Neural crest cell (in vitro differentiated cells): Measurements from ENCODE around the gene KIF3A. TPM values are rescaled to one million over a fixed set of nuclear protein-coding genes. Genes with fewer than 3 reads are reported as not detected.

Experiments
- DNase-seq: peaks from one replicate; pipeline ENCODE4 v3.0.0; 2021; ENCODE audit warnings: low read depth, mixed read lengths, low spot score
- H3K27ac Mint-ChIP-seq: one replicate; pipeline ENCODE4 v1.8.0; 2021; ENCODE audit warnings: mild to moderate bottlenecking, mixed read lengths; ENCODE audit not compliant: unreplicated experiment
- H3K27me3 Mint-ChIP-seq: 2 replicates; pipeline ENCODE4 v1.8.0; 2021; ENCODE audit warnings: low read depth, mild to moderate bottlenecking, mixed read lengths
- H3K36me3 Mint-ChIP-seq: 2 replicates; pipeline ENCODE4 v1.8.0; 2021; ENCODE audit warnings: low read depth, mild to moderate bottlenecking, mixed read lengths
- H3K4me1 Mint-ChIP-seq: 2 replicates; pipeline ENCODE4 v1.8.0; 2021; ENCODE audit warnings: mixed read lengths
- H3K4me3 Mint-ChIP-seq: one replicate; pipeline ENCODE4 v1.8.0; 2021; ENCODE audit warnings: mild to moderate bottlenecking, mixed read lengths
- H3K9me3 Mint-ChIP-seq: 2 replicates; pipeline ENCODE4 v1.8.0; 2021; ENCODE audit warnings: mixed read lengths
- total RNA-seq: library from RNA; stranded (reverse); gene quantifications from 2 replicates; pipeline ENCODE4 v1.2.1, GENCODE V29; 2021
- TF ChIP-seq, protein P1 (sequence below): fragments of 200-600 bp; sonication (generic); conservative IDR thresholded peaks from 2 replicates; pipeline ENCODE4 v1.5.0; 2021; ENCODE audit warnings: antibody characterized with exemption, mild to moderate bottlenecking

Gene KIF3A
- total RNA-seq, 1 donor from 2014 or later = 23.8 TPM

DNA sequence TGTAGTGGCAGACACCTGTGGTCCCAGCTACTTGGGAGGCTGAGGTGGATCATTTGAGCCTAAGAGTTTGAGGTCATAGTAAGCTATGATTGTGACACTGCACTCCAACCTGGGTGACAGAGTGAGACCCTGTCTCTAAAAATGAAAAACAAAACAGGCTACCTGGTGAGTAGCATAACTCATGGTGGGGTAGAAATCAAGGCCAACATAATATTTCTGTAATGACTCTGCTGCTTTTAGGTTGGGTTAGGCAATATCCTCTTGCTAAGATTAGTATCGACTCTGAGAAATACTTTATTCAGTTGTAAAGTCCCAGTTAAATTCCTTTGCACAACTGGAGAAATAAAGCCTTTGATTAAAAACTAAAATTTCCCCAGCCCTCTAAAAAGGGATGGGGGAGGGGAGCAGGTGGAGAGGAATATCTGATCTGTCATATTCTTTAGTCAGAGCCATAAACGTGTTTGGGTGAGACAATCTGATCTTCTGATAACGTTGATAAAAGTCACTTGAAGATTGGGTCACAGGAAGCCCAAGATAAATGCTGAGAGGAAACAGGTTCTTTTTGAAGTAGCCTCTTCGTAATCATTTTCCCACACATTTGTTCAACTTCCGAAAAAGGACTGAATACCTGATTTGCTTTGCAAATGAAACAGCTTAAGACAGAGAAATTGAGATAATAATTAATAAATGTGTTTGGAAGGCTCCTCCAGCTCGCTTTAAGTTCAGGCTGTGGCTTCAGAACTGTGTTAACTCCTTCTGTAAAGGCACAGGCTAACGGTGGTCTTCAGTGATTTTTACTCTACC, 48.6 kb downstream of the KIF3A start:
- H3K4me3 Mint-ChIP-seq = no peak overlapping the region
- TF ChIP-seq, protein P1, sequence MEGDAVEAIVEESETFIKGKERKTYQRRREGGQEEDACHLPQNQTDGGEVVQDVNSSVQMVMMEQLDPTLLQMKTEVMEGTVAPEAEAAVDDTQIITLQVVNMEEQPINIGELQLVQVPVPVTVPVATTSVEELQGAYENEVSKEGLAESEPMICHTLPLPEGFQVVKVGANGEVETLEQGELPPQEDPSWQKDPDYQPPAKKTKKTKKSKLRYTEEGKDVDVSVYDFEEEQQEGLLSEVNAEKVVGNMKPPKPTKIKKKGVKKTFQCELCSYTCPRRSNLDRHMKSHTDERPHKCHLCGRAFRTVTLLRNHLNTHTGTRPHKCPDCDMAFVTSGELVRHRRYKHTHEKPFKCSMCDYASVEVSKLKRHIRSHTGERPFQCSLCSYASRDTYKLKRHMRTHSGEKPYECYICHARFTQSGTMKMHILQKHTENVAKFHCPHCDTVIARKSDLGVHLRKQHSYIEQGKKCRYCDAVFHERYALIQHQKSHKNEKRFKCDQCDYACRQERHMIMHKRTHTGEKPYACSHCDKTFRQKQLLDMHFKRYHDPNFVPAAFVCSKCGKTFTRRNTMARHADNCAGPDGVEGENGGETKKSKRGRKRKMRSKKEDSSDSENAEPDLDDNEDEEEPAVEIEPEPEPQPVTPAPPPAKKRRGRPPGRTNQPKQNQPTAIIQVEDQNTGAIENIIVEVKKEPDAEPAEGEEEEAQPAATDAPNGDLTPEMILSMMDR = no peak

GRCh38 chr5:132687995-132688394, 49.4 kb downstream of the KIF3A start:
- TF ChIP-seq, protein P1 = no peak
- Mint-ChIP-seq H3K27ac (no peak overlapping the region), H3K9me3 (no peaks in the 10 kb centered on the region), H3K4me3 (no peak overlapping the region), H3K27me3 (no peaks in the 10 kb centered on the region), H3K4me1 (no peaks in the 10 kb centered on the region), H3K36me3 (peaks cover 3% of the 10 kb centered on the region)
- no peak for DNase-seq

More for the DNA sequence above, 48.6 kb downstream of the KIF3A start:
- no peak for DNase-seq
- no peak overlapping the region for H3K27ac Mint-ChIP-seq
- H3K27me3 Mint-ChIP-seq = no peaks in the 10 kb centered on the region
- H3K9me3 Mint-ChIP-seq = no peaks in the 10 kb centered on the region
- no peaks in the 10 kb centered on the region for H3K4me1 Mint-ChIP-seq
- peaks cover 3% of the 10 kb centered on the region for H3K36me3 Mint-ChIP-seq

- Mint-ChIP-seq H3K36me3 (no peaks in the 10 kb centered on the region), H3K4me1 (no peaks in the 10 kb centered on the region), H3K4me3 (no peak overlapping the region), H3K27me3 (no peaks in the 10 kb centered on the region), H3K27ac (no peak overlapping the region), H3K9me3 (no peaks in the 10 kb centered on the region)
- TF ChIP-seq, protein P1 = no peak
- DNase-seq = no peak
These were observed 51.2 kb downstream of the KIF3A start for GRCh38 chr5:132686193-132686592.

GRCh38 chr5:132684922-132685720, 52.2 kb downstream of the KIF3A start:
- no peak for DNase-seq
- no peaks in the 10 kb centered on the region for H3K9me3 Mint-ChIP-seq
- H3K27me3 Mint-ChIP-seq = no peaks in the 10 kb centered on the region
- H3K4me1 Mint-ChIP-seq = no peaks in the 10 kb centered on the region
- H3K4me3 Mint-ChIP-seq = no peak overlapping the region
- no peak overlapping the region for H3K27ac Mint-ChIP-seq
- no peaks in the 10 kb centered on the region for H3K36me3 Mint-ChIP-seq
- TF ChIP-seq, protein P1 = no peak

DNA sequence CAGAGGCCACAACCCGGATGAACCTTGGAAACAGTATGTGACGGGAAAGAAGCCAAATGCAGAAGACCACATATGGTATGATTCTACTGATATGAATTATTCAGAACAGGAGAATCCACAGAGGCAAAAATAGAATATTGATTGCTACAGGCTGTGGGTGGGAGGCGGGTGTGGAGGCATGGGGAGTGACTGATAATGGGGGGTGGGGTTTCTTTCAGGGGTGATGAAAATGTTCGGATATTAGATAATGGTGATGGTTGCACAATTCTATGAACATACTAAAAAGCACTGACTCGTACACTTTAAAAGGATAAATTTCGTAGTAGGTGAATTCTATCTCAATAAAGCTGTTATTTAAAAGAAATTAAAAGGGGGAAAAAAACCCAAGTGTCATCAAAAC, 52.9 kb downstream of the KIF3A start:
- no peaks in the 10 kb centered on the region for H3K27me3 Mint-ChIP-seq

More for the DNA sequence above, 52.9 kb downstream of the KIF3A start:
- Mint-ChIP-seq H3K4me3 (no peak overlapping the region), H3K36me3 (no peaks in the 10 kb centered on the region), H3K9me3 (no peaks in the 10 kb centered on the region), H3K4me1 (no peaks in the 10 kb centered on the region), H3K27ac (no peak overlapping the region)
- TF ChIP-seq, protein P1 = no peak
- DNase-seq = no peak
